Midbrain (tissue), 1 donor: Measurements from ENCODE around the gene WDR45B.
"Not testable (repeated sequence)": the region's sequence is repeated elsewhere in the genome, so short reads cannot be mapped to it uniquely, and the experiment has no call there.

Source experiments
- DNase-seq: peaks from one replicate; lab custom pipeline; 2025; lab: John Stamatoyannopoulos, UW

WDR45B gene

DNA sequence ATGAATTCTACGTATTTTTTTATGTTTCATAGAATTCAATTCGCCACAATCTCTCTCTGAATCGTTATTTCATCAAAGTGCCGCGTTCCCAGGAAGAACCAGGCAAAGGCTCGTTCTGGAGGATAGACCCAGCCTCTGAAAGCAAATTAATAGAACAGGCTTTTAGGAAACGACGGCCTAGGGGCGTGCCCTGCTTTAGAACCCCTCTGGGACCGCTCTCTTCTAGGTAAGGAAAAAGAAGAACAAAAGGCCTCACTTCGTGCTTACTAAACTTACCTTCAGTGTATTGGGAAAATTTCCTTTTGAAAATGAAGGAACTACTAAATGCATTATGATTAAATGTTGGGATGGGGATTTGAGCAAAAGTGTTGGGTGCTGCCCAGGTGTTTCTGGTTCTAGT lies 65.5 kb downstream of the WDR45B start:
- DNase-seq: no peak

DNA sequence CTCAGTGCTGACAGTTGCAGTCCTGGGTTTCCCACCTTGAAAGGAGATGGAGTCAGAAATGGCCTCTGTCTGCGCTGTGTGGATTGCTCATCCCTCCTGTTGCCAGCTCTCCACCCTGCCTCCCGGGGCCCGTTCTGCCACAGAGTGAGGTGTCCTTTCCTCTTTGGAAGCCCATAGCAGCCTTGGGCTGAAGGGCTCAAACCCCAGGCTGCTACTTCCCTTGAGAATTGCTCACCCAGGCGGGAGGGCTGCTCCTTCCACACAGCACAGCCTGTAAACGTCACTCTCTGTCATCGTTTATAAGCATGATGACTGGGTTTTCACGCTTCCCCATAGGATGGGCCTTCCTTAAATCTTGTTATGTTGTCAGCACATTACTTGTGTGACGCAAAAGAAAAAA lies 66.0 kb downstream of the WDR45B start:
- no peak for DNase-seq

DNA sequence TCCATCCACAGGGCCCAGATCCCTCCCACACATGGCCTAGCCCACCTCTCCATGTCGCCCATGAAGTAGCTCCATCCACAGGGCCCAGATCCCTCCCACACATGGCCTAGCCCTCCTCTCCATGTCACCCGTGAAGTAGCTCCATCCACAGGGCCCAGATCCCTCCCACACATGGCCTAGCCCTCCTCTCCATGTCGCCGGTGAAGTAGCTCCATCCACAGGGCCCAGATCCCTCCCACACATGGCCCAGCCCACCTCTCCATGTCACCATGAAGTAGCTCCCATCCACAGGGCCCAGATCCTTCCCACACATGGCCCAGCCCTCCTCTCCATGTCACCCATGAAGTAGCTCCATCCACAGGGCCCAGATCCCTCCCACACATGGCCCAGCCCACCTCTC lies 68.3 kb downstream of the WDR45B start:
- not testable (repeated sequence) for DNase-seq

DNA sequence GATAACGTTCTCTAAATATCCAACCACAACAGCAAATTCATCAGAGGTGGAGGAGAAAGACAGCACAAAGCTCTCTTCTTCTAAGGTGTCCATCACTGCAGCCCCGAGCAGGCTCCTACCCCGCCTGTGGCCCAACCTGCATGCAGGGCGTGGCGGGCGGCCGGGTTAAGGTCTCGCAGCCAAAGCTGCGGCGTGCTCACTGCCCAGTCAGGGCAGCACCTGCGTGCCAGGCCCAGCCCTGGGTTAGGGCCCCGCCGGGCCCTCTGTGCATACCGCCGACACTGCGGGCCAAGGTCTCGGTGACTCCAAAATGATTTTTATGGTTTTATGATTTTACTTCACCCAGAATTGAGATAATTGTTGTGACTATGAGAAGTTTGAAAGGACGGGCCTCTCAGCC lies 70.9 kb downstream of the WDR45B start:
- no peak for DNase-seq

GRCh38 chr17:82575581-82576221 lies 72.5 kb downstream of the WDR45B start:
- not testable (repeated sequence) for DNase-seq

GRCh38 chr17:82574041-82574440 lies 74.2 kb downstream of the WDR45B start:
- DNase-seq: no peak

GRCh38 chr17:82571855-82572254 lies 76.4 kb downstream of the WDR45B start:
- DNase-seq: no peak

- no peak for DNase-seq
Observed at GRCh38 chr17:82570277-82570676, 78.0 kb downstream of the WDR45B start.

- DNase-seq: no peak
Observed at GRCh38 chr17:82569621-82570020, 78.6 kb downstream of the WDR45B start.

DNA sequence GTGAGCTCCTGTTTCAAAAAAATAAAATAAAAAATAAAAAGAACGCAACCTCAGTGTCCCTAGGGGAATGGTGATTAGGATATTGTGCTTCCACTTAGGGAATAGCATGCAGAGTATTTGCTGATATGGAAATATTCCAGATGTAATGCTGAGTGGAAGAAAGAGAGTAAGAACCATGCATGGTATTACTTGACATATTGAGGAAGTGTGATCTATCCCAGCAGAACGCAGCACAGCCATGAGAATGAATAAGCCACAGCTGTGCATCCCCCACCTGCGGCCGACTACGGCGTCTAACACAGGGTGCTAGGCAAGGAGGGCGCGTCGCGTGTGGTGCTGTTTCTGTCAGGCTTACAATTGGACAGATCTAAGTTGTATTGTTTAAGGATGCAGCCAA lies 79.2 kb downstream of the WDR45B start:
- no peak for DNase-seq

DNA sequence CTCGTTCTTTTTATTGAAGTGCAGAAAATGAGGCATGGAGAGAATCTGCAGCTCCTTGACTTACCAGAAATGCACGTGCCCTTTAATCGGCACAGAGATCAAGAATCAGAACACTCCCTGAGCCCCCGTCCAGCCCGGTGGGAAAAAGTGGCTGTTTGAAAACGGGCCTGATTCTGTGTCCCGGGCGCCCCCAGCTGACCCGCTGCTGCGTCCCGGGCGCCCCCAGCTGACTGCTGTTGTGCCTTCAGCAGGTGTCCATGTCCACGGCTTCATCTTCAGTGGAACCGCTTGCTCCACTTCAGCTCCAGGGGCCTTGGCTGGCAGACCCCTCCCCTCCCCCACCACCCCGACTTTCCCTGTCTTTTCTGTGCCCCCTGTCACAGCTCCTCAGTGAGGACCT lies 81.0 kb downstream of the WDR45B start:
- DNase-seq: no peak

DNA sequence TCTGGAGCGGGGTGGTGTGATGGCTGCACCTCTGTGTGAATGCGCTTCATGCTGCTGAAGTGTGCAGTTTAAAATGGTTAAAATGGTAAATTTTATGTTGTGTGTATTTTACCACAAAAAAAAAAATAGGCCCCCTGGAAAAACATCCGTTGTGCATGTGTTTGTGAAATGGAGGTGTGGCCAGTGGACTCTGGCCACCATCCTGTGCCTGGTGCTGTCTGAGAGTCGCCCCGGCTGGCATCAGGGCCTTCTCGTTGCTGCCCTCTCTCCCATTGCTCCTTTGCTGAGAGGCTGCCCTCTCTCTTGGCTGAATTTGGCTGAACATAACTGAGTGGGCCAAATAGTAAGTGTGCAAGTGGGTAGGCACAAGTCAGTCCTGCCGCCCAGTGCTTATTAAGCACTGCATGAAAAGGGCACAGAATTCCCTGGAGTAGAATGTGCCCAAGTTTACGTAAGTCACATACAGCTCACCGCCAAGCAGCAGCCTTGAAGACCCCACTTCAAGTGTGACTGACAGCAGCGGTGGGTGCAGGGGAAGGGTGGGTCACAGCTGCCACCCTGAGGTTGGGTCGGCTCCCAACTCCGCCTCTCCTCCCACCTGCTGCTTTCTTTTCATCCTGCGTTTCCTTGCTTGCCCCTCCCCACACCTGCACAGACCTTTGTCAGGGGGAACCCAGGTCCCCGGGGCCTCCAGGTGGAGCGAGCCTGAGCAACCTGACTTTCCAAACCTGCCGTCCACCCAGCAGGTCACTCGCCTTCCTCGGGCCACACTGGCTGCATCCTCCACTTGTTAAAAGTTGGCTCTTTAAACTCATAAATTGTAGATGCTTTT lies 81.9 kb downstream of the WDR45B start:
- DNase-seq: no peak

GRCh38 chr17:82565551-82565950 lies 82.7 kb downstream of the WDR45B start:
- peak; percentile 31 for DNase-seq
